Thoracic aorta (tissue), 2 donors: ENCODE results near the gene SYNGR1. TPM values are rescaled to one million over a fixed set of nuclear protein-coding genes. Genes with fewer than 3 reads are reported as not detected.

Source experiments
- ATAC-seq: fragments of 150-250 bp; one replicate; pipeline ENCODE4 v1.8.0; 2017; ENCODE audit warnings: low read depth; ENCODE audit not compliant: insufficient number of reproducible peaks, low FRiP score
- DNase-seq: peaks from one replicate; pipeline ENCODE4 v3.0.0-alpha.2; 2020; ENCODE audit warnings: low spot score
- H3K27ac ChIP-seq, 2 donors: fragments of 200-600 bp; sonication (generic); 1 replicate in 1 of 2; 2 replicates in 1 of 2; pipeline ENCODE4 v1.5.1; 2016; ENCODE audit warnings: mild to moderate bottlenecking in 2 of 2, moderate library complexity in 2 of 2
- H3K27me3 ChIP-seq: fragments of 200-600 bp; sonication (generic); replicated peaks from 2 replicates; pipeline ENCODE4 v1.6.0; 2016; ENCODE audit warnings: mild to moderate bottlenecking; ENCODE audit not compliant: insufficient read depth
- H3K36me3 ChIP-seq: fragments of 200-600 bp; sonication (generic); one replicate; pipeline ENCODE4 v1.5.1; 2016
- H3K4me1 ChIP-seq, 2 donors: fragments of 200-600 bp; sonication (generic); 1 replicate in 1 of 2; 2 replicates in 1 of 2; pipeline versions ENCODE4 v1.5.1 to v1.6.0; 2016; ENCODE audit warnings: low read depth in 2 of 2, mild to moderate bottlenecking in 1 of 2; ENCODE audit not compliant: control insufficient read depth in 1 of 2
- H3K4me3 ChIP-seq: fragments of 200-600 bp; sonication (generic); 2 replicates; pipeline ENCODE4 v1.5.1; 2016; ENCODE audit warnings: mild to moderate bottlenecking
- H3K9me3 ChIP-seq: fragments of 200-600 bp; sonication (generic); 2 replicates; pipeline ENCODE4 v1.5.1; 2016
- total RNA-seq, 2 donors: library from RNA; depleted of rRNA; stranded (reverse); fragments of >200 nt; gene quantifications; one replicate each; pipeline versions ENCODE4 v1.1.0 to v1.2.3, GENCODE V29; 2016
- TF ChIP-seq, protein P1 (sequence below): fragments of 200-600 bp; sonication (generic); IDR thresholded peaks from one replicate; pipeline ENCODE4 v1.5.1; 2019; ENCODE audit warnings: antibody characterized with exemption

SYNGR1 gene
- total RNA-seq, 2 donors from 2014 or later: 9.1 to 12.9 TPM

GRCh38 chr22:39363751-39364515, 14.1 kb downstream of the SYNGR1 start:
- no peaks in the 10 kb centered on the region for H3K36me3 ChIP-seq
- H3K27me3 ChIP-seq: no peaks in the 10 kb centered on the region
- H3K4me1 ChIP-seq: no peaks in the 10 kb centered on the region
- H3K27ac ChIP-seq: no peak overlapping the region
- H3K9me3 ChIP-seq: no peaks in the 10 kb centered on the region
- no peak for ATAC-seq
- DNase-seq: no peak
- TF ChIP-seq, protein P1, sequence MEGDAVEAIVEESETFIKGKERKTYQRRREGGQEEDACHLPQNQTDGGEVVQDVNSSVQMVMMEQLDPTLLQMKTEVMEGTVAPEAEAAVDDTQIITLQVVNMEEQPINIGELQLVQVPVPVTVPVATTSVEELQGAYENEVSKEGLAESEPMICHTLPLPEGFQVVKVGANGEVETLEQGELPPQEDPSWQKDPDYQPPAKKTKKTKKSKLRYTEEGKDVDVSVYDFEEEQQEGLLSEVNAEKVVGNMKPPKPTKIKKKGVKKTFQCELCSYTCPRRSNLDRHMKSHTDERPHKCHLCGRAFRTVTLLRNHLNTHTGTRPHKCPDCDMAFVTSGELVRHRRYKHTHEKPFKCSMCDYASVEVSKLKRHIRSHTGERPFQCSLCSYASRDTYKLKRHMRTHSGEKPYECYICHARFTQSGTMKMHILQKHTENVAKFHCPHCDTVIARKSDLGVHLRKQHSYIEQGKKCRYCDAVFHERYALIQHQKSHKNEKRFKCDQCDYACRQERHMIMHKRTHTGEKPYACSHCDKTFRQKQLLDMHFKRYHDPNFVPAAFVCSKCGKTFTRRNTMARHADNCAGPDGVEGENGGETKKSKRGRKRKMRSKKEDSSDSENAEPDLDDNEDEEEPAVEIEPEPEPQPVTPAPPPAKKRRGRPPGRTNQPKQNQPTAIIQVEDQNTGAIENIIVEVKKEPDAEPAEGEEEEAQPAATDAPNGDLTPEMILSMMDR: no peak
- H3K4me3 ChIP-seq: no peak overlapping the region

DNA sequence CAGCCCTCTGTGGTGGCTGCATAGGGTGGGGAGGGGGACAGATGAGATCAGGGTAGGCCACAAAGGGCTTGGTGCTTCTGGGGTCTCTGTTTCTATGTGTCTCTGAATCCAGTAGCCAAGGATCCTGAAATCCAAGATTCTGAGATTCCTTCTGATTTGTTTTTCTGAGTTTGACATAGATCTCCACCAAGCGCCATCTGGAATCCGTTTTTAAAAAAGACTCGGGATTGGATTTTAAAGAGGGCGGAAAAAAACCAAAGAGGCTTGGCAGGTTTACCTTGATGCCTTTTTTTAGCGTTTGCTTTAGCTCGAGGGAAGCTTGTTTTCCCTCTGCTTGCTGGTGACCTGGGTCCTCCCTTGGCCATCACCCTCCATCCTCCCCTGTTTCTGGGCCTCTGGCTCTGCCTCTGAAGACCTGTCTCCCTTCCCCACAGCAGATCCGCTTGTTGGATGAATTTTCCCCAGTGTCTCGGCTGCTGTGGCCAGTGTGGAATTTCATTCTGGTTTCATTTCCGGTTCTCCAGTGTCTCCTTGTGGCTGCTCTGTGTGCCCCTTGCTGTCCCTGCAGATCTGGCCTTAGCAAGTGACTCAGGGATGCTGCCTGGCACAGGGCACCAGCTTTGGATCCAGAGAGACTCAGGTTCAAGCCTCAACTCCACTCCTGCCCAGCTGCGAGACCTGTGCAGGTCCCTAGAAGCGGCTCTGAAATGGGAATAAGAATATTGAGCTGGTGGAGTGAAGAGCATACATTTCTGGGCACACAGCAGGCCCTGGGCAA, 15.1 kb downstream of the SYNGR1 start:
- Histone ChIP-seq H3K9me3 (no peaks in the 10 kb centered on the region), H3K36me3 (no peaks in the 10 kb centered on the region), H3K4me3 (no peak overlapping the region), H3K27me3 (no peaks in the 10 kb centered on the region), H3K27ac (no peak overlapping the region), H3K4me1 (no peaks in the 10 kb centered on the region)
- DNase-seq: no peak
- TF ChIP-seq, protein P1: no peak
- no peak for ATAC-seq

DNA sequence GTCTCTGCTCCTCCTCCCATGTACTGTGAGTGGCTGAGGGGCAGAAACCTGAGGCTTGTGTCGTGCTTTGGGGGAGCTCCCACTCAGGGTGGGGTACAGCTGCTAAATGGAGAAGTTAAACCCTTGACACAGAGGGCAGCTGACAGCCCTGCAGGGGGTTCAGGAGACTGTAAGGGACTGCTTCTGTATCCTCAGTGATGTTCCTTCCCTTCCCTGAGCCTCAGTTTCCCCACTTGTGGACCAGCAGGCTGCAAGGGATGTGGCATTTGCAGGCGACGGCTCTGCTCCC, 15.6 kb downstream of the SYNGR1 start:
- TF ChIP-seq, protein P1: no peak
- Histone ChIP-seq H3K27ac (no peak overlapping the region), H3K9me3 (no peaks in the 10 kb centered on the region), H3K36me3 (no peaks in the 10 kb centered on the region), H3K4me3 (no peak overlapping the region), H3K27me3 (no peaks in the 10 kb centered on the region), H3K4me1 (no peaks in the 10 kb centered on the region)
- ATAC-seq (no peak), DNase-seq (no peak)

GRCh38 chr22:39367035-39367434, 17.2 kb downstream of the SYNGR1 start:
- no peak for ATAC-seq
- H3K4me1 ChIP-seq: no peaks in the 10 kb centered on the region
- no peak overlapping the region for H3K4me3 ChIP-seq
- H3K36me3 ChIP-seq: no peaks in the 10 kb centered on the region
- TF ChIP-seq, protein P1: no peak
- H3K27me3 ChIP-seq: no peaks in the 10 kb centered on the region
- H3K27ac ChIP-seq: no peak overlapping the region
- no peak for DNase-seq
- H3K9me3 ChIP-seq: peaks cover 3% of the 10 kb centered on the region

DNA sequence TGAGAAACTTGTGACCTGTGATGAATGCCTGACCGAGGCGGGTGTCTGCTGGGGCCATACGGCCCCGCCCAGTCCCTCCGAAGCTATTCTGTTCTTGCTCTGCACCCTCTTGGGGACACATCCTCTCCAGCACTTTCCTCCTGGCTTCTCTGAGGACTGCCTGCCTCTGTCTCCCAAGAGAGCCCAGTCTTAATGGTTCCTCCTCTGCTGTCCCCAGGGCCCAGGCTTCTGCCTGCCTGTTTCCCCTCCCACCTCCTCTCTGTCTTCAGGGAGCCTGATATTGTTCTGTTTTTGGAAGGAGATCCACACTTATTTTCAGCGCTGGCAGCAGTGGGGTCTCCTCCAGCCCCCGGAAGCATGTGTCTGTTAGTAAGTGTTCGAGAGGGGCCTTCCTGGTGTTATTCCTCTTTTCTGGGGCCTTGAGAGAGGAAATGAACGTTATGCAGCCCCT, 18.7 kb downstream of the SYNGR1 start:
- Histone ChIP-seq H3K9me3 (peaks cover 3% of the 10 kb centered on the region), H3K27me3 (no peaks in the 10 kb centered on the region), H3K36me3 (no peaks in the 10 kb centered on the region), H3K4me1 (no peaks in the 10 kb centered on the region), H3K4me3 (no peak overlapping the region), H3K27ac (no peak overlapping the region)
- TF ChIP-seq, protein P1: no peak
- ATAC-seq (no peak), DNase-seq (no peak)
